K562 (cell line): ENCODE results near the gene SRGAP2C. TPM values are rescaled to one million over a fixed set of nuclear protein-coding genes. Genes with fewer than 3 reads are reported as not detected.
"Not testable (repeated sequence)": the region's sequence is repeated elsewhere in the genome, so short reads cannot be mapped to it uniquely, and the experiment has no call there.

Experiments used
- ATAC-seq: fragments of 200-7000 bp; cut with Tn5 transposase; 3 replicates; pipeline ENCODE4 v1.9.1; 2020; ENCODE audit warnings: moderate library complexity
- BruUV-seq: library from RNA; stranded (reverse); fragments of 400-500 nt; replicated peaks from 2 replicates; lab custom pipeline; 2021; lab: Mats Ljungman, UMichigan
- CTCF ChIA-PET: fragments of 300-600 bp; formaldehyde crosslinking; extraction: SDS; loops from one replicate; lab custom pipeline; 2021; ENCODE audit warnings: low intra/inter-chr PET ratio; lab: Yijun Ruan, JAX
- POLR2A ChIA-PET: fragments of 300-600, 350-650 bp; sonication (Branson Sonifier 250); formaldehyde crosslinking; extraction: SDS; loops from one replicate; lab custom pipeline; 2021; ENCODE audit warnings: antibody characterized with exemption, inconsistent platforms; lab: Yijun Ruan, JAX
- DNase-seq, 4 experiments: peaks; one replicate each; pipeline versions ENCODE4 v3.0.0 to v3.0.0-alpha.2; 2011 to 2018; ENCODE audit warnings: low spot score in 3 of 4, mixed read lengths in 3 of 4; ENCODE audit errors: extremely low read depth in 1 of 4
- FAIRE-seq: peaks from 2 replicates; lab custom pipeline; 2011; peaks lifted over from hg19 to GRCh38; lab: Jason Lieb, UNC
- H2AFZ ChIP-seq: 2 replicates; pipeline ENCODE4 v1.6.0; 2011; ENCODE audit warnings: low read depth, low read length, control low read depth, inconsistent platforms
- H3K27ac ChIP-seq: fragments of 200-600 bp; 3 replicates; pipeline ENCODE4 v1.8.0; 2011; ENCODE audit warnings: low read depth, mild to moderate bottlenecking, control low read depth, inconsistent platforms, low read length, moderate library complexity, mixed read lengths; ENCODE audit errors: extremely low read depth
- H3K27me3 ChIP-seq, 2 experiments: fragments of 300-600 bp in 1 of 2; 2 replicates in 1 of 2; 3 replicates in 1 of 2; pipeline versions ENCODE4 v1.6.0 to v1.8.0; 2011; ENCODE audit warnings: inconsistent platforms in 2 of 2, low read length in 2 of 2, mild to moderate bottlenecking in 1 of 2, mixed read lengths in 1 of 2, moderate library complexity in 1 of 2; ENCODE audit not compliant: control insufficient read depth in 2 of 2, insufficient read depth in 2 of 2
- H3K36me3 ChIP-seq: fragments of 300-600 bp; 3 replicates; pipeline ENCODE4 v1.8.0; 2011; ENCODE audit warnings: mild to moderate bottlenecking, low read length, inconsistent platforms; ENCODE audit not compliant: control insufficient read depth, insufficient read depth
- H3K4me1 ChIP-seq, 2 experiments: fragments of 200-600 bp in 1 of 2; replicated peaks in 1 of 2; 2 replicates in 1 of 2; 3 replicates in 1 of 2; pipeline versions ENCODE4 v1.5.1 to v1.8.0; 2011; ENCODE audit warnings: inconsistent platforms in 2 of 2, low read length in 2 of 2, mild to moderate bottlenecking in 1 of 2, mixed read lengths in 1 of 2, moderate library complexity in 1 of 2; ENCODE audit not compliant: control insufficient read depth in 2 of 2, insufficient read depth in 2 of 2
- H3K4me2 ChIP-seq: 2 replicates; pipeline ENCODE4 v1.6.1; 2011; ENCODE audit warnings: low read length, control low read depth, inconsistent platforms, mixed read lengths; ENCODE audit not compliant: insufficient read depth
- H3K4me3 ChIP-seq: fragments of 200-600 bp; sonication (generic), shearing (Covaris generic); 2 replicates; pipeline ENCODE4 v1.5.1; 2016; ENCODE audit warnings: control low read depth, inconsistent platforms
- H3K79me2 ChIP-seq: fragments of 200-600 bp; 3 replicates; pipeline ENCODE4 v1.8.0; 2011; ENCODE audit warnings: low read length, inconsistent platforms; ENCODE audit not compliant: control insufficient read depth, insufficient read depth
- H3K9ac ChIP-seq, 2 experiments: 2 replicates each; pipeline versions ENCODE4 v1.6.0 to v1.6.1; 2011; ENCODE audit warnings: low read depth in 2 of 2, low read length in 2 of 2, control low read depth in 1 of 2, inconsistent platforms in 1 of 2, mild to moderate bottlenecking in 1 of 2, mixed read lengths in 1 of 2; ENCODE audit not compliant: insufficient read depth in 1 of 2
- H3K9me1 ChIP-seq: one replicate; pipeline ENCODE4 v1.6.0; 2011; ENCODE audit warnings: inconsistent platforms, mild to moderate bottlenecking, low read length, moderate library complexity; ENCODE audit not compliant: control insufficient read depth, insufficient read depth
- H3K9me3 ChIP-seq: replicated peaks from 2 replicates; pipeline ENCODE4 v1.5.1; 2011; ENCODE audit warnings: low read depth, low read length, inconsistent platforms; ENCODE audit not compliant: control insufficient read depth, insufficient read depth
- H4K20me1 ChIP-seq: replicated peaks from 2 replicates; pipeline ENCODE4 v1.6.1; 2011; ENCODE audit warnings: low read length, inconsistent platforms, mixed read lengths; ENCODE audit not compliant: control insufficient read depth, insufficient read depth
- WGBS: fragments of 100-300 bp; shearing (Covaris generic); methylation state at CpG from one replicate; pipeline ENCODE4 v1.1.6; 2016; ENCODE audit warnings: low coverage, mixed read lengths; ENCODE audit not compliant: insufficient coverage; ENCODE audit errors: missing lambda C conversion rate; 5-methylcytosine and 5-hydroxymethylcytosine counted together
- in situ Hi-C: fragments of 300-500 bp; cut with MboI; formaldehyde crosslinking; loops from 4 replicates; pipeline ENCODE4 v1.15.0; 2018; ENCODE audit warnings: inconsistent platforms, mixed read lengths
- intact Hi-C: fragments of 100-400 bp; cut with micrococcal nuclease; formaldehyde crosslinking; loops from 2 replicates; pipeline ENCODE4 v1.14.2; 2022
- polyA plus RNA-seq, 8 experiments: library from polyadenylated mRNA; depleted of rRNA in 4 of 8; stranded (reverse) in 5 of 8; unstranded in 3 of 8; fragments of >200 nt; fragmentation: Nextera tagmentation in 2 of 8; fragmentation: Illumina TruSeq in 1 of 8; extraction: Ambion mirVana in 2 of 8; extraction: Trizol in 1 of 8; gene quantifications; 2 replicates each; pipeline versions ENCODE4 v1.2.1 to v1.2.3, GENCODE V29; 2011 to 2014; ENCODE audit warnings: inconsistent platforms in 1 of 8, missing spikeins in 1 of 8
- total RNA-seq, 7 experiments: library from RNA; depleted of rRNA in 6 of 7; stranded (reverse); fragments of >200 nt in 6 of 7; fragmentation: Illumina TruSeq in 2 of 7; extraction: Trizol in 2 of 7; gene quantifications; 2 replicates each; pipeline versions ENCODE4 v1.2.1 to v1.2.3, GENCODE V29; 2011 to 2021; ENCODE audit warnings: low replicate concordance in 1 of 7

SRGAP2C gene
- total and polyA plus RNA-seq, 9 of the 15 experiments (the other 6 are each of a cell fraction or from before 2014, with no cell fraction given): 5.0 to 21.1 (median 7.7) TPM

- H3K9me1 ChIP-seq, H3K9ac ChIP-seq, H2AFZ ChIP-seq, H3K27ac ChIP-seq, H4K20me1 ChIP-seq, H3K4me3 ChIP-seq, CTCF ChIA-PET, intact Hi-C loops, in situ Hi-C loops, FAIRE-seq, H3K4me2 ChIP-seq, POLR2A ChIA-PET, H3K27me3 ChIP-seq, H3K9me3 ChIP-seq, ATAC-seq, DNase-seq, BruUV-seq, H3K4me1 ChIP-seq, H3K79me2 ChIP-seq, H3K36me3 ChIP-seq: not testable (repeated sequence)
- WGBS: 77% methylated on average over 5 of the region's 5 CpGs
Measured at GRCh38 chr1:121378757-121379156, 194.0 kb downstream of the SRGAP2C start.

- H4K20me1 ChIP-seq, POLR2A ChIA-PET, H2AFZ ChIP-seq, BruUV-seq, FAIRE-seq, H3K9ac ChIP-seq, H3K9me1 ChIP-seq, ATAC-seq, H3K4me2 ChIP-seq, in situ Hi-C loops, H3K4me3 ChIP-seq, H3K27me3 ChIP-seq, H3K27ac ChIP-seq, DNase-seq, H3K9me3 ChIP-seq, H3K4me1 ChIP-seq, intact Hi-C loops, CTCF ChIA-PET, H3K79me2 ChIP-seq, H3K36me3 ChIP-seq: not testable (repeated sequence)
- WGBS: 94% methylated on average over 3 of the region's 4 CpGs
Measured at GRCh38 chr1:121384754-121385153, 200.0 kb downstream of the SRGAP2C start.

- H3K4me2 ChIP-seq, H3K4me1 ChIP-seq, FAIRE-seq, H3K27ac ChIP-seq, H3K27me3 ChIP-seq, intact Hi-C loops, CTCF ChIA-PET, H3K36me3 ChIP-seq, DNase-seq, H3K9me3 ChIP-seq, H3K4me3 ChIP-seq, H2AFZ ChIP-seq, H3K79me2 ChIP-seq, POLR2A ChIA-PET, in situ Hi-C loops, H3K9me1 ChIP-seq, H3K9ac ChIP-seq, H4K20me1 ChIP-seq, BruUV-seq, ATAC-seq: not testable (repeated sequence)
- WGBS: no CpG with 5 or more reads among the region's 3 CpGs
Measured at GRCh38 chr1:121385162-121385561, 200.4 kb downstream of the SRGAP2C start.

GRCh38 chr1:121385563-121386288 is 201.0 kb downstream of the SRGAP2C start:
- POLR2A ChIA-PET: not testable (repeated sequence)
- 78% methylated on average over 5 of the region's 8 CpGs for WGBS

More at GRCh38 chr1:121385563-121386288, 201.0 kb downstream of the SRGAP2C start:
- H3K27ac ChIP-seq, H3K9ac ChIP-seq, H3K9me1 ChIP-seq, CTCF ChIA-PET, H2AFZ ChIP-seq, intact Hi-C loops, H3K79me2 ChIP-seq, H3K4me2 ChIP-seq, H4K20me1 ChIP-seq, H3K4me1 ChIP-seq, ATAC-seq, FAIRE-seq, H3K27me3 ChIP-seq, in situ Hi-C loops, BruUV-seq, DNase-seq, H3K36me3 ChIP-seq, H3K4me3 ChIP-seq, H3K9me3 ChIP-seq: not testable (repeated sequence)
